DOHH2 (cell line): ENCODE data around the gene MYO15A.

ENCODE experiments used
- H3F3A ChIP-seq: fragments of 200-600 bp; sonication (generic), shearing (Covaris generic); 2 replicates; pipeline ENCODE4 v1.6.0; 2016; ENCODE audit warnings: antibody characterized with exemption, mild to moderate bottlenecking; ENCODE audit not compliant: control insufficient read depth, insufficient read depth
- H3K27ac ChIP-seq: fragments of 200-600 bp; sonication (generic); 2 replicates; pipeline ENCODE4 v1.5.1; 2014; ENCODE audit warnings: low read depth, mild to moderate bottlenecking, low read length, moderate library complexity
- H3K27me3 ChIP-seq: fragments of 200-600 bp; sonication (generic); 2 replicates; pipeline ENCODE4 v1.6.1; 2014; ENCODE audit warnings: mild to moderate bottlenecking, low read length, mixed read lengths; ENCODE audit not compliant: control insufficient read depth
- H3K36me3 ChIP-seq: fragments of 200-600 bp; sonication (generic); 2 replicates; pipeline ENCODE4 v1.6.1; 2014; ENCODE audit warnings: mild to moderate bottlenecking, low read length, moderate library complexity, mixed read lengths; ENCODE audit not compliant: control insufficient read depth
- H3K4me1 ChIP-seq: fragments of 200-600 bp; sonication (generic); 2 replicates; pipeline ENCODE4 v1.6.1; 2014; ENCODE audit warnings: mild to moderate bottlenecking, low read length, mixed read lengths; ENCODE audit not compliant: control insufficient read depth
- H3K4me2 ChIP-seq: fragments of 200-600 bp; sonication (generic); 2 replicates; pipeline ENCODE4 v1.6.0; 2014; ENCODE audit warnings: mild to moderate bottlenecking, low read length, moderate library complexity
- H3K4me3 ChIP-seq: fragments of 200-600 bp; sonication (generic); 2 replicates; pipeline ENCODE4 v1.5.1; 2014; ENCODE audit warnings: mild to moderate bottlenecking, low read length, mixed read lengths
- H3K79me2 ChIP-seq: fragments of 200-600 bp; sonication (generic); 2 replicates; pipeline ENCODE4 v1.6.1; 2014; ENCODE audit warnings: mild to moderate bottlenecking, low read length, mixed read lengths; ENCODE audit not compliant: control insufficient read depth
- H3K9me2 ChIP-seq: fragments of 200-600 bp; sonication (generic); replicated peaks from 2 replicates; pipeline ENCODE4 v1.6.1; 2014; ENCODE audit warnings: mild to moderate bottlenecking, low read length, mixed read lengths; ENCODE audit not compliant: control insufficient read depth
- H3K9me3 ChIP-seq: fragments of 200-600 bp; sonication (generic); 2 replicates; pipeline ENCODE4 v1.6.1; 2014; ENCODE audit warnings: antibody characterized with exemption, low read length, mixed read lengths; ENCODE audit not compliant: control insufficient read depth, insufficient read depth
- H4K20me1 ChIP-seq: fragments of 200-600 bp; sonication (generic); 2 replicates; pipeline ENCODE4 v1.6.0; 2014; ENCODE audit warnings: low read depth, mild to moderate bottlenecking, antibody characterized with exemption, low read length, moderate library complexity; ENCODE audit not compliant: control insufficient read depth, insufficient read depth
- CTCF ChIP-seq: fragments of 200-600 bp; sonication (generic); IDR thresholded peaks from one replicate; pipeline ENCODE4 v1.5.1; 2014; ENCODE audit warnings: antibody characterized with exemption, mild to moderate bottlenecking, low read depth, low read length; ENCODE audit not compliant: poor library complexity, severe bottlenecking
- EZH2phosphoT487 ChIP-seq: fragments of 200-600 bp; sonication (generic); IDR thresholded peaks from 2 replicates; pipeline ENCODE4 v1.6.1; 2017; ENCODE audit warnings: borderline replicate concordance, mild to moderate bottlenecking, antibody characterized with exemption, low read length, moderate library complexity, mixed read lengths

Gene MYO15A

GRCh38 chr17:18070861-18071340, 37.7 kb upstream of the MYO15A start:
- Histone ChIP-seq H3K79me2 (no peaks in the 10 kb centered on the region), H3K4me3 (no peak overlapping the region), H3K27me3 (peaks cover 8% of the 10 kb centered on the region; the same call in 1 of the 2 replicates), H4K20me1 (no peaks in the 10 kb centered on the region), H3K9me3 (no peaks in the 10 kb centered on the region), H3K4me2 (no peak overlapping the region), H3K36me3 (no peaks in the 10 kb centered on the region), H3K9me2 (no peaks in the 10 kb centered on the region), H3F3A (no peaks in the 10 kb centered on the region), H3K27ac (no peak overlapping the region), H3K4me1 (no peaks in the 10 kb centered on the region)
- no peak for TF ChIP-seq EZH2phosphoT487
- no peak for TF ChIP-seq CTCF

GRCh38 chr17:18071751-18072150, 36.8 kb upstream of the MYO15A start:
- no peaks in the 10 kb centered on the region for H3K4me1 ChIP-seq
- no peak overlapping the region for H3K4me3 ChIP-seq
- peaks cover 8% of the 10 kb centered on the region; the same call in 1 of the 2 replicates for H3K27me3 ChIP-seq
- H3K9me2 ChIP-seq = no peaks in the 10 kb centered on the region
- H3K27ac ChIP-seq = no peak overlapping the region
- H3K79me2 ChIP-seq = no peaks in the 10 kb centered on the region
- H3K4me2 ChIP-seq = no peak overlapping the region
- no peaks in the 10 kb centered on the region for H3F3A ChIP-seq
- no peaks in the 10 kb centered on the region for H4K20me1 ChIP-seq
- H3K36me3 ChIP-seq = no peaks in the 10 kb centered on the region
- H3K9me3 ChIP-seq = no peaks in the 10 kb centered on the region
- TF ChIP-seq EZH2phosphoT487 (no peak), CTCF (no peak)

- Histone ChIP-seq H3F3A (no peaks in the 10 kb centered on the region), H3K4me1 (no peaks in the 10 kb centered on the region), H3K9me2 (no peaks in the 10 kb centered on the region), H3K79me2 (no peaks in the 10 kb centered on the region), H3K9me3 (no peaks in the 10 kb centered on the region), H3K36me3 (no peaks in the 10 kb centered on the region), H4K20me1 (no peaks in the 10 kb centered on the region), H3K4me3 (no peak overlapping the region), H3K27ac (no peak overlapping the region), H3K4me2 (no peak overlapping the region), H3K27me3 (peaks cover 10% of the 10 kb centered on the region; the same call in 1 of the 2 replicates)
- TF ChIP-seq EZH2phosphoT487 (no peak), CTCF (no peak)
These were observed 33.8 kb upstream of the MYO15A start for GRCh38 chr17:18074566-18075272.
